NCI-H2029 (cell line): ENCODE results near the gene SIGLECL1.

Experiments
- DNase-seq: peaks from one replicate; lab custom pipeline; 2025; lab: John Stamatoyannopoulos, UW

Gene SIGLECL1

DNA sequence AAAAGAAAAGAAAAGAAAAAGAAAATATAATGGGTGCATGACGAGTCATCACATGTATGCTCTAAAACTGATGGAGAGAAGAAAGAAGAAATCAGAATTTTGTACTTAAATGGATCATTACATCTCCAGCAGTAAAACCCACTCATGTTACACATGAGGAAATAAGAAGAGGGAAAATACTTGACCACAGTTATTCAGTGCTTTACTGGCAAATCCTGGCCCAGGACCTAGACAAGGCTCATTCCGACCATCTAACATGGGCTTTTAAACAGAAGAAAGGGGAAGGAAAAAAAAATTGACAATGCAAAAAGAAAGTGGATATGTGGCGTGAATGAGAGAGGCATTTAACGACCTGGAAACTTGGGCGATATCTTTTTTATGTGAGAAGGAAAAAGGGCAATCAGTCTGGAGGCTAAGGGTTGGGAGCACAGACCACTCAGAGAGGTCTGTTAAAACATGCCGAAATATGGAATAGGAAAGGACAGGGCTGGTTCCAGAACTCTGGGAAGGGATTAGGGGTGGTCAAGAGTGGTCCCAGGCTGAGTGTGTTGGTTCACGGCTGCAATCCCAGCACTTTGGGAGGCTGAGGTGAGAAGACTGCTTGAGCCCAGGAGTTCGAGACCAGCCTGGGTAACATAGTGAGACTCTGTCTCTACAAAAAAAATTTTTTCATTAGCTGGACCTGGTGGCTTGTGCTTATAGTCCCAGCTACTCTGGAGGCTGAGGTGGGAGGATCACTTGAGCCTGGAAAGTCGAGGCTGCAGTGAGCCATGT is 1.6 kb downstream of the SIGLECL1 start:
- DNase-seq: no peak

GRCh38 chr19:51253088-51253806 is 2.4 kb downstream of the SIGLECL1 start:
- DNase-seq: no peak

DNA sequence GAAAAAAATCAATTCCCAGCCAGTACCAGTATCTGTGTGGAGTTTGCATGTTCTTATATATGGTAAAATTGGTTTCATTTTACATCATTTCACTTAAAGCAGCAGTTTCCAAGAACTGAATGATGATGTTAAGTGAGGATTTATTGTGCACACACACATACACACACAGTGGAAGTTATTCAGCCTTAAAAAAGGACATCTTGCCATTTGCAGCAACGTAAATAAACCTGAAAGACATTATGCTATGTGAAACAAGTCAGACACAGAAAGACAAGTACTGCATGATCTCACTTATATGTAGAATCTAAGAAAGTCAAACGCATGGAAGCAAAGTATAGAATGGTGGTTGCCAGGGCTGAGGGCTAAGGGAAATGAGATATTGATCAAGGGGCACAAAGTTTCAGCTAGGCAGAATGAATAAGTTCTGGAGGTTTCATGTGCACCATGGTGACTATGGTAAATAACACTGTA is 5.3 kb downstream of the SIGLECL1 start:
- no peak for DNase-seq

DNA sequence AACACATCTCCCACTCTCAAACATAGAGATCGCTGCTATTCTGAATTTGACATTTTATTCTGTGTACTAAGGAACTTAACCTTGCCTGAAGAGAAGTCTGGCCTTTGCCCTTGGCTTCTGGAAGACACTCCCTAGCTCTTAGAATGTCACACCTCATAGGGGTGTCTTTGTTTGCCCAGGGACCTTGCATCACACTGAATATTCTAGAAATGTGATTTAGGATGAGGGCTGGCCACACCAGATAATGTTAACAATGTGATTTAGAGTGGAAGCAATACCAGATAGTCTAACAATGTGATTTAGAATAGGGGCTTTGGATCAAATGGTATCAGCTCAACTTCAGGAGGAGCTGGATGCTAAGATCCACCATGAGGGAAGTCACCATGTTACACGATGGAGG is 6.6 kb downstream of the SIGLECL1 start:
- no peak for DNase-seq

GRCh38 chr19:51258165-51259160 is 7.6 kb downstream of the SIGLECL1 start:
- DNase-seq: no peak

GRCh38 chr19:51259348-51260245 is 8.7 kb downstream of the SIGLECL1 start:
- DNase-seq: no peak

GRCh38 chr19:51263808-51264207 is 12.9 kb downstream of the SIGLECL1 start:
- DNase-seq: no peak

DNA sequence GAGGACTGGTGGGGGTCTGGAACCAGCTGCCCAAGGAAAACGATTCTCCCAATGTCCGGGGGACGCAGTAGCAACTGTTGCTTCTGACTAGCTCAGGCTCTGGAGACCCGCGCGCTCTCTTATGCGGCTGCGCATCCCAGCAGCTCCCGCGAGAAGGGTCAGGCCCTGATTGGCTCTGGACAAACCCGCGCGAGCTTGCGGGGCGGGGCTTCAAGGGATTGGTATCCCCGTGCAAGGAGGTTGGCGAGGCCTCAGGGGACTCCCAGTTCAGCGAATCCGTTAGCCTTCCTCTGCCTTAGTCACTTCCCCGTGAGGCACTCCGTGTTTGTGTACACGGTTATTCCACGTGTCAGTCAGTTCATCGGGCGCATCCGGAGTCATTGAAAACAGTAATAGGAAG is 20.2 kb downstream of the SIGLECL1 start:
- no peak for DNase-seq

GRCh38 chr19:51272183-51272810 is 21.4 kb downstream of the SIGLECL1 start:
- DNase-seq: no peak

- no peak for DNase-seq
These were observed 23.3 kb downstream of the SIGLECL1 start for GRCh38 chr19:51274049-51274770.

- no peak for DNase-seq
These were observed 26.2 kb downstream of the SIGLECL1 start for GRCh38 chr19:51277112-51277511.

- no peak for DNase-seq
These were observed 31.5 kb downstream of the SIGLECL1 start for GRCh38 chr19:51282335-51282734.

DNA sequence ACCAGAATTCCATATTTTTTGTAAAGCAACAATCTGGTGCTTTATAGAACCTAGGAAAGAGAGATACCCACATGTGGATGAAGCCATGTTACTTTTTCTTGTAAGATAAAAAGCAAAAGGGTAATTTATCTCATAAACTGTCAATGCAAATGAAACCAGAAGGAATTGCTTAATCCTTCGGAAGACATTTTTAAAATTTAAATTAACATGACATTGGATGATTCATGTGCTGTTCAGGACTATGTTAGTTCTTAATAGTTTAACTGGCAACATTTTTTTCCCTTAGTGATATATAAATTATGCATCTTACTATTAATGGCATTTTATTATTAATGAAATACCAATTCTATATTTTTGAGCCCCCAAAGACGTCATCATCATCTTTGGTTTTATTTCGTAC is 34.8 kb downstream of the SIGLECL1 start:
- DNase-seq: no peak

GRCh38 chr19:51289635-51290034 is 38.8 kb downstream of the SIGLECL1 start:
- no peak for DNase-seq

GRCh38 chr19:51292971-51293370 is 42.1 kb downstream of the SIGLECL1 start:
- no peak for DNase-seq

DNA sequence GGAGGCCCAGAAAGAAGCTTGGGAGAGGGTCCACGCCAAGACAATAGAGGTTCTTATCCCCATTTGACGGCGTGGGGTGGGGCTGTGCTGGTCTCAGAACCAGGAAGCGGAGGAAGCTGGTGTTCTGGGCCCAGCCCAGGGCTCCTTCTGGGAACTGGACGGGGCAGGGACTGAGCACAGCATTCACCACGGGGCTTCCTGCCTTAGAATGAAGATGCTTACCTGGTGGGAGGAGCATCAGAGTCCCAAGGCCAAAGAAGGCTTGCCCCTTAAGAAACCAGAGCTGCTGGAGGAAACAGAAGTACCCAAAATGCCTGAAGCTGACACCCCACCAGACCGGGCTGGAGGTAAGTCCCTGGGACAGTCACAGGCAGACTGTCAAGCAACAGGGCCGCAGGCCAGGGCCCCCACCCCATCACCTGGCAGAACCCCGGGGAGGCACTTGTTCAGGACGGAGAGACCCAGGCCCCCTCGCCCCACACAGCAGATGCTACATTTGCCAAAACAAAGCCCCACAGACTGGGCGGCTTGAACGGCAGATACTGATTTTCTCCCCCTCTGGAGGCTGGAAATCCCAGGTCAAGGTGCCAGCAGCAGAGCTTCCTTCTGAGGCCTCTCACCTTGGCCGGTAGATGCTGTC is 42.8 kb downstream of the SIGLECL1 start:
- no peak for DNase-seq

DNA sequence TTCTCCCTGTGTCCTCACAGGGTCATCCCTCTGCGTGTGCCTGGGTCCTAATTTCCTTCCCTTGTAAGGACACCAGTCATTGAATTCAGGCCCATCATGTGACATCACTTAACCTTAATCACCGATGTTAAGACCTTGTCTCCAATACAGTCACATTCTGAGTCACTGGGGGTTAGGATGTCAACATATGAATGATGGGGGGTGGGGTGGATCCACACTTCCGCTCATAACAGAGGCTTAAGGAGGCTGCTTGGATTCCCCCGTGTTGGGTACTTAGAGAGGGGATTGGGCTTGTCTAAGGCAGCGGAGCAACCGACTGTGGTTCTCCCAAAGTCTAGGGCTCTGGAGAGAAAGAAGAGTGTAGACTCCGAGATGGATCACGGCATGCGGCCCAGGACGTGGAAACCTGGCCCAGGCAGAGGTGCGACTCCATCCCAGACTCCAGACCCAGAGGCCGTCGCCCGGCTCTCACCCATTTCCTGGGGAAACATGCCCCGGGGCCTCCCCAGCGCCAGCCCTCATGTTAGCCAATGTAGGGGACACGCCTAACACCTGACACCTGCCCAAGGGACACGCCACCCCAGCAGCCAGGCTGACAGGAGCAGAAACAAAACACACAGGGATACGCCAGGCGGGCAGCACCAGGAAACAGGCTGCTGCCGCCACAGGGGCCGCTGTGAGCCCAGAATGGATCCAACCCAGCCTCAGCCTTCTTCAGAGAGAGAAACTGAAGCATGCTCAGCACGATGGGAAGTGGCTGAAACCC is 43.5 kb downstream of the SIGLECL1 start:
- DNase-seq: no peak

- DNase-seq: no peak
These were observed 44.1 kb downstream of the SIGLECL1 start for GRCh38 chr19:51294977-51295375.
